ENCODE data around the gene PALLD. TPM values are rescaled to one million over a fixed set of nuclear protein-coding genes. Genes with fewer than 3 reads are reported as not detected.

The PALLD gene
- total RNA-seq, 1 donor from 2014 or later: 16.4 TPM

- peaks cover 3% of the 10 kb centered on the region for H3K36me3 Mint-ChIP-seq (ENCODE audit: low read depth, unreplicated experiment)
- H3K4me3 Mint-ChIP-seq (ENCODE audit: unreplicated experiment): no peak overlapping the region
- DNase-seq (ENCODE audit: low spot score): no peak
- H3K27me3 Mint-ChIP-seq (ENCODE audit: unreplicated experiment): peaks cover 2% of the 10 kb centered on the region
- no peaks in the 10 kb centered on the region for H3K9me3 Mint-ChIP-seq (ENCODE audit: unreplicated experiment)
- H3K4me1 Mint-ChIP-seq (ENCODE audit: unreplicated experiment): peaks cover 3% of the 10 kb centered on the region
- TF ChIP-seq CTCF (IDR thresholded peaks at IDR 0.05; ENCODE audit: unreplicated experiment): no peak
- no peak overlapping the region for H3K27ac Mint-ChIP-seq (ENCODE audit: unreplicated experiment)
Measured at GRCh38 chr4:168881781-168882420, 385.0 kb downstream of the PALLD start.

- TF ChIP-seq CTCF (IDR thresholded peaks at IDR 0.05; ENCODE audit: unreplicated experiment): no peak
- Mint-ChIP-seq H3K27ac (ENCODE audit: unreplicated experiment) (no peak overlapping the region), H3K4me3 (ENCODE audit: unreplicated experiment) (no peak overlapping the region), H3K9me3 (ENCODE audit: unreplicated experiment) (no peaks in the 10 kb centered on the region), H3K36me3 (ENCODE audit: low read depth, unreplicated experiment) (peaks cover 3% of the 10 kb centered on the region), H3K4me1 (ENCODE audit: unreplicated experiment) (peaks cover 3% of the 10 kb centered on the region), H3K27me3 (ENCODE audit: unreplicated experiment) (peaks cover 2% of the 10 kb centered on the region)
- no peak for DNase-seq (ENCODE audit: low spot score)
Measured at GRCh38 chr4:168882650-168883233, 385.9 kb downstream of the PALLD start.

- Mint-ChIP-seq H3K36me3 (ENCODE audit: low read depth, unreplicated experiment) (peaks cover under 1% of the 10 kb centered on the region), H3K27me3 (ENCODE audit: unreplicated experiment) (peaks cover 2% of the 10 kb centered on the region), H3K27ac (ENCODE audit: unreplicated experiment) (no peak overlapping the region), H3K9me3 (ENCODE audit: unreplicated experiment) (no peaks in the 10 kb centered on the region), H3K4me1 (ENCODE audit: unreplicated experiment) (peaks cover under 1% of the 10 kb centered on the region), H3K4me3 (ENCODE audit: unreplicated experiment) (no peak overlapping the region)
- DNase-seq (ENCODE audit: low spot score): no peak
- no peak for TF ChIP-seq CTCF (IDR thresholded peaks at IDR 0.05; ENCODE audit: unreplicated experiment)
Measured at GRCh38 chr4:168883513-168883912, 386.7 kb downstream of the PALLD start.

- DNase-seq (ENCODE audit: low spot score): no peak
- Mint-ChIP-seq H3K4me1 (ENCODE audit: unreplicated experiment) (no peaks in the 10 kb centered on the region), H3K27ac (ENCODE audit: unreplicated experiment) (no peak overlapping the region), H3K36me3 (ENCODE audit: low read depth, unreplicated experiment) (peaks cover 1% of the 10 kb centered on the region), H3K9me3 (ENCODE audit: unreplicated experiment) (no peaks in the 10 kb centered on the region), H3K4me3 (ENCODE audit: unreplicated experiment) (no peak overlapping the region), H3K27me3 (ENCODE audit: unreplicated experiment) (peaks cover 2% of the 10 kb centered on the region)
- no peak for TF ChIP-seq CTCF (IDR thresholded peaks at IDR 0.05; ENCODE audit: unreplicated experiment)
Measured at GRCh38 chr4:168884251-168885124, 387.6 kb downstream of the PALLD start.
